ENCODE results near the gene C1S.

The C1S gene

GRCh38 chr12:7100239-7100638 lies 39.7 kb downstream of the C1S start:
- no peak overlapping the region for H3K9ac ChIP-seq (ENCODE audit: low read depth, low read length, poor library complexity, severe bottlenecking)
- no peaks in the 10 kb centered on the region for H4K20me1 ChIP-seq (ENCODE audit: insufficient read depth, low read length, poor library complexity, severe bottlenecking)
- no peaks in the 10 kb centered on the region for H3K27me3 ChIP-seq (ENCODE audit: insufficient read depth, low read length, poor library complexity, severe bottlenecking)
- no peaks in the 10 kb centered on the region for H3K36me3 ChIP-seq (ENCODE audit: insufficient read depth, low read length)
- H3K4me3 ChIP-seq (ENCODE audit: low read length, poor library complexity, severe bottlenecking): no peak overlapping the region
- no peaks in the 10 kb centered on the region for H3K79me2 ChIP-seq (ENCODE audit: insufficient read depth, low read length)
- H3K4me2 ChIP-seq (ENCODE audit: low read depth, low read length, poor library complexity, severe bottlenecking): no peak overlapping the region
- TF ChIP-seq CTCF (conservative IDR thresholded peaks at IDR 0.05; ENCODE audit: low read length): no peak
- no peak for TF ChIP-seq EZH2phosphoT487 (IDR thresholded peaks at IDR 0.05; ENCODE audit: borderline replicate concordance)
- H2AFZ ChIP-seq (ENCODE audit: low read length): no peak overlapping the region
- H3K9me3 ChIP-seq (ENCODE audit: insufficient read depth, low read depth, low read length): no peaks in the 10 kb centered on the region
- no peaks in the 10 kb centered on the region for H3F3A ChIP-seq (ENCODE audit: low read depth)
- peaks cover 12% of the 10 kb centered on the region for H3K4me1 ChIP-seq (ENCODE audit: insufficient read depth, low read length, poor library complexity, severe bottlenecking)
- no peaks in the 10 kb centered on the region for H3K9me2 ChIP-seq (replicated peaks; ENCODE audit: low read depth, low read length)

GRCh38 chr12:7101047-7101693 lies 40.7 kb downstream of the C1S start:
- no peak overlapping the region for H3K4me2 ChIP-seq (ENCODE audit: low read depth, low read length, poor library complexity, severe bottlenecking)
- no peaks in the 10 kb centered on the region for H3K27me3 ChIP-seq (ENCODE audit: insufficient read depth, low read length, poor library complexity, severe bottlenecking)
- no peak overlapping the region for H3K4me3 ChIP-seq (ENCODE audit: low read length, poor library complexity, severe bottlenecking)
- H3K36me3 ChIP-seq (ENCODE audit: insufficient read depth, low read length): no peaks in the 10 kb centered on the region
- no peak overlapping the region for H3K9ac ChIP-seq (ENCODE audit: low read depth, low read length, poor library complexity, severe bottlenecking)
- H3F3A ChIP-seq (ENCODE audit: low read depth): no peaks in the 10 kb centered on the region
- no peaks in the 10 kb centered on the region for H3K9me2 ChIP-seq (replicated peaks; ENCODE audit: low read depth, low read length)
- H3K79me2 ChIP-seq (ENCODE audit: insufficient read depth, low read length): no peaks in the 10 kb centered on the region; the same call in 1 of the 2 replicates
- H3K4me1 ChIP-seq (ENCODE audit: insufficient read depth, low read length, poor library complexity, severe bottlenecking): peaks cover 12% of the 10 kb centered on the region
- H3K9me3 ChIP-seq (ENCODE audit: insufficient read depth, low read depth, low read length): peaks cover 4% of the 10 kb centered on the region; the same call in 1 of the 2 replicates
- no peak overlapping the region for H2AFZ ChIP-seq (ENCODE audit: low read length)
- no peak for TF ChIP-seq CTCF (conservative IDR thresholded peaks at IDR 0.05; ENCODE audit: low read length)
- H4K20me1 ChIP-seq (ENCODE audit: insufficient read depth, low read length, poor library complexity, severe bottlenecking): no peaks in the 10 kb centered on the region

GRCh38 chr12:7101694-7102131 lies 41.2 kb downstream of the C1S start:
- H3K79me2 ChIP-seq (ENCODE audit: insufficient read depth, low read length): no peaks in the 10 kb centered on the region; the same call in 1 of the 2 replicates
- H3K9me2 ChIP-seq (replicated peaks; ENCODE audit: low read depth, low read length): no peaks in the 10 kb centered on the region
- H3K4me3 ChIP-seq (ENCODE audit: low read length, poor library complexity, severe bottlenecking): no peak overlapping the region
- TF ChIP-seq CTCF (conservative IDR thresholded peaks at IDR 0.05; ENCODE audit: low read length) (no peak), EZH2phosphoT487 (IDR thresholded peaks at IDR 0.05; ENCODE audit: borderline replicate concordance) (no peak)
- H3K36me3 ChIP-seq (ENCODE audit: insufficient read depth, low read length): no peaks in the 10 kb centered on the region
- H3K4me2 ChIP-seq (ENCODE audit: low read depth, low read length, poor library complexity, severe bottlenecking): no peak overlapping the region
- no peaks in the 10 kb centered on the region for H3K27me3 ChIP-seq (ENCODE audit: insufficient read depth, low read length, poor library complexity, severe bottlenecking)
- H2AFZ ChIP-seq (ENCODE audit: low read length): no peak overlapping the region
- H3K9me3 ChIP-seq (ENCODE audit: insufficient read depth, low read depth, low read length): peaks cover 6% of the 10 kb centered on the region; the same call in 1 of the 2 replicates
- H3K9ac ChIP-seq (ENCODE audit: low read depth, low read length, poor library complexity, severe bottlenecking): no peak overlapping the region
- peaks cover 12% of the 10 kb centered on the region for H3K4me1 ChIP-seq (ENCODE audit: insufficient read depth, low read length, poor library complexity, severe bottlenecking)
- H4K20me1 ChIP-seq (ENCODE audit: insufficient read depth, low read length, poor library complexity, severe bottlenecking): no peaks in the 10 kb centered on the region
- peaks cover 4% of the 10 kb centered on the region; the same call in 1 of the 2 replicates for H3F3A ChIP-seq (ENCODE audit: low read depth)

All from Loucy (cell line).